CD4-positive, alpha-beta T cell treated with Interleukin-12 subunit alpha and Interleukin-12 subunit beta, for 1 hour (primary cell): ENCODE results near the gene MYLK3.

Experiments used
- DNase-seq: peaks from one replicate; pipeline ENCODE4 v3.0.0-alpha.2; 2020

Gene MYLK3

DNA sequence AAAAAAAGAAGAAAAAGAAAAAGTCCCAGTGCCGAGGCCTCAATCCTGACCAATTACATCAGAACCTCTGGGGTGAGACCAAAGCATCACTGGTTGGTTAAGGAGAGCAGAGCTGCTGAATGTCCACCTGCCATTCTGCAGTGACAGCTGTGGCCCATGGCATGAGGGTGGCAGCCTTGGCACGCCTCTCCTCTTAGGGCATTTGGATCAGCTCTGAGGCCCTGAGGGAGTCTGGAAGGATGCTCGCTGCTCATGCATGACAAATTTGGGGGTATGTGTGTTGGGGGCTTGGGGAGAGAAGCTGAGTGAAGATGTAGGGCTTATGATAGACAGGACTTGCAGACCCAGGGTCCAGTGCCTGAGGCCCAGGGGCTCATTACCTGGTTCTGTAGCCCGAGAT is 26.3 kb downstream of the MYLK3 start:
- no peak for DNase-seq

DNA sequence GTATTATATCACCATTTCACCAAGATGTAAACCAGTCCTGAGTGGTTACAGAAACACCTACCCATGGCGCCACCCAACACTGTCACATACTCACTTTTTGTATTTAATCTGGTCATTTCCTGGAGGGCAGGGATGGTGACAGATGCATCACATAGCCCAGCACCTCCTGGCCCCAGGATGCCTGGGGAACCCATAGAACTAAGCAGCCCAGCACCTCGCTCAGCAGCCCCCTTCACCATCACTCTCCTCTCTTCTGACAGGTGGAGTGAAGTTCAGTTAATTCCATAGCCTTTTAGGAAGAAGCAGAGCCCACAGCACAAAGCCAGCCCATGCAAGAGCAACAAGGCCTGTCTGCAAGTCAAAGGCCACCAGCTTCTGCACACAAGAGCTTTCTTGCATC is 27.5 kb downstream of the MYLK3 start:
- no peak for DNase-seq

DNA sequence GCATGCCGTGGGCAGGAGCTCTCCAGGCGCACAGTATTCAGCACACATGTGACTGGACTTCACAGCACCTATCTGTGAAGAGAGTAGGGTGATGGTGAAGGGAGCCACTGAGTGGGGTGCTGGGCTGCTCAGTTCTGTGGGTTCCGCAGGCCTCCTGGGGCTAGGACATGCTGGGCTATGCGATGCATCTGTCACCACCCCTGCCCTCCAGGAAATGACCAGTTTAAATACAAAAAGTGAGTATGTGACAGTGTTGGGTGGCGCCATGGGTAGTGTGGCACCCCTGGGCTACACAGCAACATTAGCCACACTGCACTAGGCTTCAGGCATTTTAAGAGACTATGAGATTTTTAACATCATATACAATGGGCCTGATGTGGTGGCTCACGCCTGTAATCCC is 28.6 kb downstream of the MYLK3 start:
- no peak for DNase-seq

DNA sequence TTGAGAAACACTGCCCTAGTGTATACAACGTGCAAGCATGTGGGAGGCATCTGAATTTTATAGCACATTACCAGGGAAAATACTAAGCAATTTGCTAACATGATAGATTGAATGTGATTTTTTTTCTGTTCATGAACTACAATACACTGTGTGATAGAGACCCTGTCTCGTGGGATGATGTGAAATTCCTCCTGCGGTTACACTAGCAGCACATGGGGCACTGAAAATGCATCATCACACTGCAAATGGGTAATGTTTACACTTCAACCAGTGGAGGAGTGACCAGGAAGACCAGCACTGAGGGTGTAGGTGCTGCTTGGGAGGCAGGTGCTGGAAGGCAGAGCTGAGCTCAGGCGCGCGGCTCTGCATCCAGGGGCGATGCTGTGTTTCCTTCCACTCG is 29.9 kb downstream of the MYLK3 start:
- no peak for DNase-seq

DNA sequence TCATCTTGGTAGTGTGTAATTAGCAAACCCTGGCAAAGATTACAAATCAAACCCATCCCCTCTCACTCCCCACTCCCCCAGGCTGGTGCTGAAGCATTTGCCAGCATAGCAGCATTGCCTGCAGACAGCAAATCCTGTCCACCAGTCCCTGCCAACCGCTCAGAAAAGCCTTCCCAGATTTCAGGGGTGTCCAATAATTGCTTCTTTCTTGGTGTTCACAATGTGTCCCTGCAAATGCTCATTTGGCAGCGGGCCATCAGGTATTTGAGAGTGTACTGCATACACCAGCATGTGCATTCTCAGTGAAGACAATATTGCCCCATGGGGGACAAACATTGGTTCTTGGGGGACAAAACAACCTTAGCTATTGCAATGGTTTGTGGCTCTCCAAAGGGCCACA is 30.5 kb downstream of the MYLK3 start:
- DNase-seq = no peak

DNA sequence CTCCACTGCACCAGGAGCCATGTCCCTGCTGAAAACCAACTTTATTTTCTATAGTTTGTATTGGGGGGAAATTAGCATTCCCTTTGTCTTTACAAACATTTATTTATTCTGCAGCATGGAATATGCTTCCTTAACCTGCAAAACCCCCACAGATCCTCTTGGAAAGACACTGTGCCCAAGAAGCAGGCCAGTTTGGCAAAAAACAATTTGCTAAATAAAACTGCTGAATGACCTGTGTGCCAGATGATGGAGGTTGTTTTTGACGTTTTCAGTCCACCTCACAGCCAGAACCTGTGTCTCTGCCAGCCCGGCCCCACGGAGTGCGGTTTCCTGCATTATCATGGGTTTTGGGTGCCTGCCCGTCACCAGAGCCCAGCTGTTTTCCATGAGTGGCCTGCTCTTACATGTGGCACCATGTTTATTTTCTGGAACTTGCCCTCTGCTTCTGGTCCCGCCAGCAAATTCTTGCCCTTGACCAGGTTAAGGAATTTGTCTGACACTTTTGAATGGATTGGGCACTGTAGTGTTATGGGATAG is 32.3 kb downstream of the MYLK3 start:
- DNase-seq = no peak

DNA sequence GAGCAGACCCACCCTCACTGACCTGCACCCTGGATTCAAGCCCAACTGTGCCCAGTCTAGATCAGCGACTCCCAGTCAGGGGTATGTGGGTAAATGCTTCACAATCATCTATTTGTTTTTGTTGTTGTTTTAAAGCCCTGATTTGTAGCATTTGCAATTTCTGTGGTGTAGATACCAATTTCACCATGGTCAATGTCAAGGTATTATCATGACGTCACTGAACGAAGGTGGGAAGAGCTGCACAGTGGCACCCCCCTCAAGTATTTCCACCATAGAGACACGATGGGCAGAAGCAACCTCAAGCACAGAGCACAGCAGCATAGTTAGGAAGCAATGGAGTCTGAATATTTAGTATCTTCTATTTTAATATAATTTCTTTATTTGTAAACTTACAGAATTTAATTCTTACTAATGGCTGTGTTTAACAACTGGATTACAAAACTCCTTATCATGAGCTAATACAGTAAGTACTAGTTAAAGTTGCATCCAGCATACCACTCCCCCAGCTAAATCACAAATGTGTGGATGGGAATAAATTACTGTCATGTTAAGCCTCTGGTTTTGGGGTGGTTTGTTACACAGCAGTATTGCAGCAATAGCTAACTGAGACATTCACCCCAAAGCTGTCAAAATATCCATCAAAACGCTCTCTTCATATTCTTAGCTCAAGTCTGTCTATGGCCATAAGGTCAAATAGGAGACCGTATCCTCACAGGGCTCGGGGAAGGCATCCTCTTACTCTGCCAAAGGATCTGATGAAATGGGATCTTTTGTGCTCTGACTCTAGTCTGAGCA is 33.1 kb downstream of the MYLK3 start:
- no peak for DNase-seq

DNA sequence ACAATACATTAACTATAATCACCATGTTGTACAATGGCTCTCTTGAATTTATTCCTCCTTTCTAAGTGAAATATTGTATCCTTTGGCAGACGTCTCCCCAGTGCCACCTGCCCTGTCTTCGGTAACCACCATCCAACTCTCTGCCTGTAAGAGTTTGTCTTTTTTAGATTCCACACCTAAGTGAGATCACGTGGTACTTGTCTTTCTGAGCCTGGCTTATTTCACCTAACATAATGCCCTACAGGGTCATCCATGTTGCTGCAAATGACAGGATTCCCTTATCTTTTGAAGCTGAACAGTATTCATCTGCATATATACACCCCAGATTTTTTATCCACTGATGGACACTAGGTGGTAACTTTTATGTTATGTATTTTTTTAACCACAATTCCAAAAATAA is 34.5 kb downstream of the MYLK3 start:
- DNase-seq = no peak

DNA sequence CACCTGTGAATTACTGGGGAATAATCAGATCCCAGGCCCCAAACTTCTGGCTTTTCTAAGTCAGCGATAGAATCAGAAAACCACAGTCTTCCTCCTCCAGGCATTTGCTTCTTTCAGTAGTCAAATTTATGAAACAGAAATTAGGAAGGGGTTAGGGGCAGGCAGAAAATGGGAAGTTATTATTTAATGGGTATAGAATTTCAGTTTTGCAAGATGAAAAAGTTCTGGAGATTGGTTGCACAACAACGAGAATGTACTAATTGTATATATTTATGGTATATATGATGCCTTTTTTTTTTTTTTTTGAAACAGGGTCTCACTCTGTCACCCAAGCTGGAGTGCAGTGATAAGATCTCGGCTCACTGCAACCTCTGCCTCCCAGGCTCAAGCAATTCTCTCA is 35.2 kb downstream of the MYLK3 start:
- no peak for DNase-seq

DNA sequence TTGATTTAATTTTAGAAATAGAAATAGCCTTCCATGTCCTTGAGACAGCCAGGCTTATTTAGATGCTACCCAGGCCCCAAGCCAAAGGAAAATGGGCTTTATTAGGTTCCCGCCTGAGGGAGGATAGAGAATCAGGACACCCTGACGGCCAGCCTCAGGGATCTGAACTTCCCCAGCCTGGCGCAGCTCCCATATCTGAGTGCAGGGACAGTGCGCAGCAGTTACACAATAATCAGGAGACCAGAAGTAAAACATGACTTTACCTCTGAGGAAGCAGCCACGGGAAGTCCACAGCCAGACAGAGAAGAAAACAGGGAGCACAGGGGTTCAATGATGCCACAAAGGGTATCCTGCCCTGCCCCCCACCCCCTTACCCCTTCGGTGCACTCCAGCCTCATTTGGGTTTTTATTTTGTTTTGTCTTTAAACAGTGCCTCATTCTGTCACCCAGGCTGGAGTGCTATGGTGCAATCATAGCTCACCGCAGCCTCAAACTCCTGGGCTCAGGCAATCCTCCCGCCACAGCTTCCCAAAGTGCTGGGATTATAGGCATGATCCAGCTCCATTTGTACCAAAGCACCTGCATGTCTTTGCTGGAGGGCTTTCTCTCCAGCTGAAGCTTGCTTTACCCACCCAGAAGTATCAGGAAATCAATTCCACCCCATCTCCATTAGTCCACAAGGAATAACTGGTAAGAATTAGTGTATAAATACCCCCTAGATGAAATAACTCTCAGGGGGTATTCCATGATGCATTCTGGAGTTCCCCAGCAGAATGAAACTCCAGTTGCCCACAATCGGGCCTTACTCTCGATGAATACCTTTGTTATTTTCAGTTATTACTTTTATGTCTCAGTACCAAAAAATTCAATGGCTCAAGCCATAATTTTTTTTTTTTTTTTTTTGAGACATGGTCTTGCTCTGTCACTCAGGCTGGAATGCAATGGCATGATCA is 36.8 kb downstream of the MYLK3 start:
- DNase-seq = no peak

DNA sequence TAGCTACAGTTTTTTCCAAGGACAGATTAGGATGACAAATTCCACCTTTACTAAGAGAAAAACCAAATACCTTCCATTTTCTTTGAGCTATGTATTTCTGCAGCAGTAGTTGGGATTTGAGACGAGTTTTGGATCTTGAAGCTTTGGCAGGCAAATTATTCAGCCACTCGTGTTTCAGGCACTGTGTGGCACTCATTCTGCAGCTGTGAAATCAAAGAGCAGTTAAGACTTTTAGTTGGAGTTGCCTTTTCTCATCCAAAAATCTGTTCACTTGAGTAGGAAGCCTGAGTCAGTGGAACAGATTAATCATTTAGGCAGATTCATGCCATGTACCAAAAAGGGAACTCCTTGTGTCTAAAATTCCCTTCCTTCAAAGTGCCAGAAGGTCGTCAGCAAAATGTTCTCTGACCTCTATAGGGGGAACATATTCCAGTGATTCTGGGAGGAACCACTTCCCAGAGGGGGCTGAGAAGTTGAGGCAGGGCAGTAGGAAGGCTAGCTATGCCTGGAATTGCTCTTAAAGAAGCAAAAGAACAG is 38.6 kb downstream of the MYLK3 start:
- no peak for DNase-seq

DNA sequence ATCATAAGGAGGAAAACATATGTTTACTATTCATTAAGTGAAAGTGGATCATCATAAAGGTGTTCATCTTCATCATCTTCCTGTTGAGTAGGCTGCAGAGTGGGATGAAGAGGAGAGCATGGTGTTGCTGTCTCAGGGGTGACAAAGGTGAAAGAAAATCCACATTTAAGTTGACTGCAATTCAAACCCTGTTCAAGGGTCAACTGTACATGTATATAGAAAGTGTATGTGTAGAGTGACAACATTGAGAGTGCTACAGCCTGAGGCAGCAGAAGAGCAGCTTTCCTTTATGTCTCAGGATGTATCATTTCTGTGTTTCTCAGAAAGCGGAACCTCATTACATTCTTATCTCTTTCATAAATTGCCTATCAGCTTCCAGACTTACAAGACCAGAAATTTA is 41.5 kb downstream of the MYLK3 start:
- no peak for DNase-seq

DNA sequence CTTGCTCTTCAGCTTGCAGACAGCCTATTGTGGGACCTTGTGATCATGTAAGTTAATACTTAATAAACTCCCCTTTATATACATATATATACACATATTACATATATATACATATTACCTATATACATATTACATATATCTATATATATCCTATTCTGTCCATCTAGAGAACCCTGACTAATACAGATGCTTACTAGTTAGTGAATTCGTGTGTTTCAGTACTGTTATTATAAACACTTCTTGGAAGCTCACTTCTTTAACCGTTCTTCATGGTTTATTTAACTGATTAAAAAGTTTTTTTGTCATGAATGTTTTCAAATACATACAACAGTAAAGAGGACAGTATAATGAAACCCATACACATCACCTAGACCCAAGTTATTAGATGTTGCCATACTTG is 46.1 kb downstream of the MYLK3 start:
- DNase-seq = no peak

DNA sequence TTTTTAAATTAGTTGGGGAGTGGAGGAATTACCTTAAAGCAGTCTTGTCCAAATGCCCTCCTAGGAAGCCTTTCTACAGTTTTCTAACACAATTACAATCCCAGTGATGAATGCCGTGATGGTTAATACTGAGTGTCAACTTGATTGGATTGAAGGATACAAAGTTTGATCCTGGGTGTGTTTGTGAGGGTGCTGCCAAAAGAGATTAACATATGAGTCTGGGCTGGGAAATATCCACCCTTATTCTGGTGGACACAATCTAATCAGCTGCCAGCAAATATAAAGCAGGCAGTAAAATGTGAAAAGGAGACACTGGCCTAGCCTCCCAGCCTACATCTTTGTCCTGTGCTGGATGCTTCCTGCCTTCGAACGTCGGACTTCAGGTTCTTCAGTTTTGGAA is 46.5 kb downstream of the MYLK3 start:
- no peak for DNase-seq

DNA sequence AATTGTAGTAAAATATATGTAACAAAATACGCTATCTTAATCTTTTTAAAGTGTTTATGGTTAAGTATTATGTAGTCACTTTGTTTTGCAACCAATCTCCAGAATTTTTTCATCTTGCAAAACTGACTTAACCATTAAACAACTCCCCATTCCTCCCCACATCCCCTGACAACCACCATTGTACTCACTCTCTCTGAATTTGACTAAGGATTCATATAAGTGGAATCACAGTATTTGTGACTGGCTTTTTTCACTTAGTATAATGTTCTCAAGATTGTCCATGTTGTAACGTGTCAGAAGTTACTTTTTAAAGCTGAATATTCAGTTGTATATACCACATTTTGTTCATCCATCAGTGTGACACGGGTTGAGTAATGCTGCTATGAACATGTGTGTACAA is 48.1 kb downstream of the MYLK3 start:
- no peak for DNase-seq

DNA sequence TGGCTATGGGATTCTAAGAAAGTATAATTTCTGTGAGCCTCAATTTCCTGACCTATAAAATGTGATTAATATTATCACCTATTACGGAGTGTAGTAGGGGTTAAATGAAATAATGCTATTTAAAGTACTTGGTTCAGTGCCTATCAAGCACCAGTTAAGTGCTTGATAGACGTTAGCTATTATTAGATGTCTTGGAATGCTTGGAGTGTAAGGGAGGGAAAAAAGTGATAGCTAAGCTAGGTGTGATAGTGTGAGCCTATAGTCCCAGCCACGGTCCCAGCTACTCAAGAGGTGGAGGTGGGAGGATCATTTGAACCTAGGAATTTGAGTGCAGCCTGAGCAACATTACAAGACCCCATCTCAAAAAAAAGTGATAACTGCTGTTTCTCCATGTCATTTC is 51.2 kb downstream of the MYLK3 start:
- DNase-seq = no peak

DNA sequence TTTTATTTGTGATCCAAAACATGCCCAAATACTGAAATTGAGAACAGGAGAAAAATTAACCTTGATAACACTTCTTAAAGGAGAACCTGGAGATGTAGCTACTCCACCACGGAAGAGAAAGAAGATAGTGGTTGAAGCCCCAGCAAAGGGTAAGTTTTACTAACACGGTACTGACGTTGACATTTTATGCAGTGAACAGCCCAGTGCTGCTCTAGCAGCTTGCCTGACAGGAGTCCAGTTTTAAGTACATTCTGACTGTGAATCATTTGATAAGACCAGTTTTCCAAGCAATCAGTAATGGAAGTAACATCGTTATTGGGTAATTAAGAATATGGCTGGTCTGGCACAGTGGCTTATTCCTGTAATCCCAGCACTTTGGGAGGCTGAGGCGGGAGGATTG is 52.2 kb downstream of the MYLK3 start:
- no peak for DNase-seq

DNA sequence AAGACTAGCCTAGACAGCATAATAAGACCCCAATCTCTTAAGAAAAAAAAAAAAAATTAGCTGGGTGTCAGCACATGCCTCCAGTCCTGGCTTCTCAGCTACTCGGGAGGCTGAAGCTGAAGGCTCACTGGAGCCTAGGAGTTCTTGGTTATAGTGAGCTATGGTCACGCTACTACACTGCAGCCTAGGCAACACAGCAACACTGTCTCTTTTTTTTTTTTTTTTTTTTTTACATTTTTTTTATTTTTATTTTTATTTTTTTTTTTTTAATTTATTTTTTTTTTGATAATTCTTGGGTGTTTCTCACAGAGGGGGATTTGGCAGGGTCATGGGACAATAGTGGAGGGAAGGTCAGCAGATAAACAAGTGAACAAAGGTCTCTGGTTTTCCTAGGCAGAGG is 54.5 kb downstream of the MYLK3 start:
- no peak for DNase-seq

DNA sequence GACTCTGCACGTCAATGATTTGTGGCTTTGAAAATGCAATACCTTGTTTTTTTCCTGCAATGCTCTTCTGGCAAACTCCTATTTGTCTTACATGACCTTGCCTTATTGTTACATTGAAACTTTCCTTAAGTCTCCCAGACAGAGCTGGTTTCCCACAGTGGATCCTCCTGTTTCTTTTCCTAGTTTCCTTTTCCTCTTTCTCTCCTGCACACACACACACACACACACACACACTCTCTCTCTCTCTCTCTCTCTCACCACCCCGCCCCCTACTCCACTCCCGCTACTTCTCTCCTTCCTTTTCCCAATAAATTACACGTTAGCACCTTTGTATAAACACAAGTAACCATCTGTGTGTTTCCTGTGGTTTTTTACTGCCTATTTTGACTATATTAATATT is 56.4 kb downstream of the MYLK3 start:
- DNase-seq = no peak

DNA sequence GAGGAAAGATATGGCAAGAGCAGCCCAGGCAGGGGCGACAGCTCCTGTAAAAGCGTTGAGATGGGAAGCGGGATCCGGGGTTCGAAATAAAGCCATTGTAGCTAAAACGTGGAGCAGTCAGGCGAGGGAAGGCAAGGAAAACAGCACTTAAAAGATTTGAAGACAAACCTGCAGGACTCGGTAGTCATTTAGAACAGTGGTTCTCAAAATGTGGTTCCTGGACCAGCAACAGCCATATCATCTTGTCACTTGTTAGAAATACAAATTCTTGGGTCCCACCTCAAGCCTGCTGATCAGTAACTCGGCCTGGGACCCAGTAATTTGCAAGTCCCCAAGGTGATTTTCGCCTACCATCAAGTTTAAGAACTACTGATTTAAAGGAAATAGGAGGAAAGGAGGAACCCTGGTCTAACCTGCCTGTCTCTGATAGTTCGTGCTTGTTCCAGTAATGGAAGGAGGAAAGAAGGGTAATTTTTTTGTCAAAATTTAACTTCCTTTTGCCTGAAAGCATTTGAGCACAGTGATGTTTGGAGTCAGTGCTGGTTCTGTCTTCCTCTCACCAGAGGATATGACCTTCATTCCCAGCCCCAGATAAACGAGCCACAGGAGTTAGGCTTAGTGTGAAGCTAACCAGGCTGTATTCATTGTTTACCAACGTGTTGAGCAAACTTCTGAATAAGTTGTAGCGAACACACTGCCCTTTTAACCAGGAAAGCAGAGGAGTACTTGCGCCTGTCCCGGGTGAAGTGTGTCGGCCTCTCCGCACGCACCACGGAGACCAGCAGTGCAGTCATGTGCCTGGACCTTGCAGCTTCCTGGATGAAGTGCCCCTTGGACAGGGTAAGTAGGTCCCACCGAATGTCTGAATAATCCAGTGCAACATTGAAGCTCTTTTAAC is 57.6 kb downstream of the MYLK3 start:
- no peak for DNase-seq

DNA sequence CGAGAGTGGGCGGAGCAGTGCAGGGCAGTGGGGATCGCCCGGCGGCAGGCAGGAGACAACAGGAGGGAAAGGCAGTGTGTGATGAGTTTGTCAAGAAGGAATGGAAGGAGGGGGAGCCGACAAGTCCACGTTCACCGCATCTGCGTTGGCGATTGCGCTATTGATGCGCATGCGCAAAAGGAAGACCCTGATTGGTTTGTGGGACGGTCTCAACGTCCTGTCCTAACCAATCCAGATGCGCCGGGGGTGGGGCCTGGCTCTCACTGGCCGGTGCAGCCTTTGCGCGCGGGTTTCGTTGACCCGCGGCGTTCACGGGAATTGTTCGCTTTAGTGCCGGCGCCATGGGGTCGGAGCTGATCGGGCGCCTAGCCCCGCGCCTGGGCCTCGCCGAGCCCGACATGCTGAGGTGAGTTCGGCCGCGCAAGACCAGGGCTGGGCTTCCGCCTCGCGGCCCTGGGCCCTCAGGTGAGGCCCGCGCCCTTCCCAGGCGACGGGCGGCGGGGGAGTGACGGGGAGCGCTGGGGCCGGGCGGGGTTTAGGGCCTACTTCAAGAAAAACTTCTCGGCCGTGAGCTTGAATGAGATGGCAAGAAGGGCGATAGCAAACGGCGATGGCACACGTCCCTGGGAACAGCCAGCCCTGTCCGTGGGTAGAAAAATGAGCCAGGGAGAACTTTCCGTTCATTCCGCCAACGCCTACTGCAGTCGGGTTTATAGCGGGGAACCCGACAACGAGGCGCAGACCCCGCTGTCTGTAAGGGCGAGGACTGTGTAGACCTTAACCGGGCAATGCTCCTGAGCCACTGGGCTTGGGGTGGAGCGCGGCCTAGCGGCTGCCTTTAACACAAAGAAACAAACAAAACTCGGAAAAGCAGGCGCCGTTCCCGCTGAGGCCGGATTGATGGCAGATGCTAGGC is 58.5 kb downstream of the MYLK3 start, which contains the start of gene ORC6:
Gene ORC6, plus strand, starts transcription at position 295 of the 916 bp plus-strand sequence. Its CDS starts 47 bp downstream, at position 342.
- DNase-seq = peak; percentile 96
